ENCODE measurements around the gene B4GALT5.
"Not testable (repeated sequence)": the region's sequence is repeated elsewhere in the genome, so short reads cannot be mapped to it uniquely, and the experiment has no call there.

B4GALT5 gene, protein sequence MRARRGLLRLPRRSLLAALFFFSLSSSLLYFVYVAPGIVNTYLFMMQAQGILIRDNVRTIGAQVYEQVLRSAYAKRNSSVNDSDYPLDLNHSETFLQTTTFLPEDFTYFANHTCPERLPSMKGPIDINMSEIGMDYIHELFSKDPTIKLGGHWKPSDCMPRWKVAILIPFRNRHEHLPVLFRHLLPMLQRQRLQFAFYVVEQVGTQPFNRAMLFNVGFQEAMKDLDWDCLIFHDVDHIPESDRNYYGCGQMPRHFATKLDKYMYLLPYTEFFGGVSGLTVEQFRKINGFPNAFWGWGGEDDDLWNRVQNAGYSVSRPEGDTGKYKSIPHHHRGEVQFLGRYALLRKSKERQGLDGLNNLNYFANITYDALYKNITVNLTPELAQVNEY

DNA sequence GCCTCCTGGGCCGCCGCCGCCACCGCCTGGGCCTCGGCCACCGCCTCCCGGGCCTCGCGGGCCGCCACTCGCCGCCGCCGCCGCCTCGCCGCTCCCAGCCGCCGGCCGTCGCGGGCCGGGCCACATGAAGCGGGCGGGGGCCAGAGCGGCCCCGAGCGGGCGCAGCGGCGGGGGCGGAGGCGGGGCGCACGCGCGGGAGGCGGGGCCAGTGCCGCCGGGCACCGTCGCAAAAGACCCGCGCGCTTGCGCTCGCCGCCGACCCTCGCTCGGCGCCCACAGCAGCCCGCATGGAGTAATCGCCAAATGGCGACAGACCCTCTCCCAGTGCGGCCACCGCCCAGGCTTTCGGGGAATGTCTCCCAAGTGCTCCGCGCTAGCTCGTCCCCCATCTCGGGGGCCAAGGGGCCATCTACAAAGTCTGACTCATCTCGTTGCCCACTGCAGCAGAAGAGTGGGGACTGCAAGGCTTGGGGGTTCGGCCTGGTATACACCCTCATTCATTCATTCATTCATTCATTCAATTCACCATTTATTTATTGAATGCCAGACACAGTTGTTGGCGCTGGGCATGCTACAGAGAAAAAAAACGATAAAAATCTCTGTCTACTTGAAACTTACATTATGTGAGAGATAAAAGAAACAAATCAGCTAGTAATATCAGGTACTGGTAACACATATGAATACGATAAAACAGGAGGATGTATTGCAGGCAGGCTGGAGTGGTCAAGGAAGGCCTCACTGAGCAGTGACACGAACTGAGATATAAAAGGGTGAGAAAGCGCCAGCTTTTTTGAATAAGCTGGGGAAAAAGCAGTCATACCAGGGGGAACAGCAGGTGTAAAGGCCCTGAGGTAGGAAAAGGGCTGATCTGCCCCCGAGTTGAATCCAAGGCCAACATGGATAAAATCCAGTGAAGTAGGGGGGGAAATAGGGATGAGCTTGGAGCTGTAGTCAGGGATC, at the start of gene B4GALT5:
Gene B4GALT5, minus strand, starts transcription at position 126 of the 960 bp plus-strand sequence. CDS start 188 bp downstream, outside the sequence.
- DNase-seq: peak; percentile 56

DNA sequence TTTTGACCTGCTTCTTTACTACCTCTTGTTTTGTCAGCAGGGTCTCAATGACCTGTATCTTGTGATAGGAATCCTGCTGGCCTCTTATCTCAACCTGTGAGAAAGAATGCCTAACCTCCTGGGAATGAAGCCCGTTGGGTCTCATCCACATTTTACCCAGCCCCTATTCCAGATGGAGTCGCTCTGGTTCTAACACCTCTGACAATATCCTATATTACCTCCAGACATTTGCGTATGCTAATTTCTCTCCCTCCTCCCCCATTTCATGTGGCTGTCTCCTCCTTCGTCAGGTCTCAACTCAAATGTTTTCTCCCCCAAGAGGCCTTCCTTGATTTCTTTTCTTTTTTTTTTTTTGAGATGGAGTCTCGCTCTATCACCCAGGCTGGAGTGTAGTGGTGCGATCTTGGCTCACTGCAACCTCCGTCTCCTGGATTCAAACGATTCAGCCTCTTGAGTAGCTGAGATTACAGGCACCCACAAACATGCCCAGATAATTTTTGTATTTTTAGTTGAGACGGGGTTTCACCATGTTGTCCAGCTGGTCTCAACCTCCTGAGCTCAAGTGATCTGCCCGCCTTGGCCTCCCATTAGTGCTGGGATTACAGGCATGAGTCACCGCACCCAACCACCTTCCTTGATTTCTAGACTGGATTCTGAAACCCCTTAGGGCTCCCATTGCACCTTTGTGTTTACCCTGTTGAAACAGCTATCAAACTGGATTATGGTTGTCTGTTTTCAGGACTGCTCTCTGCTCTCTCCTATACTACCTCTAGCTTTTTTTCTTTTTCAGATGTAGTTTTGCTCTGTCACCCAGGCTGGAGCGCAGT, 49.5 kb upstream of the B4GALT5 start:
- no peak for DNase-seq

DNA sequence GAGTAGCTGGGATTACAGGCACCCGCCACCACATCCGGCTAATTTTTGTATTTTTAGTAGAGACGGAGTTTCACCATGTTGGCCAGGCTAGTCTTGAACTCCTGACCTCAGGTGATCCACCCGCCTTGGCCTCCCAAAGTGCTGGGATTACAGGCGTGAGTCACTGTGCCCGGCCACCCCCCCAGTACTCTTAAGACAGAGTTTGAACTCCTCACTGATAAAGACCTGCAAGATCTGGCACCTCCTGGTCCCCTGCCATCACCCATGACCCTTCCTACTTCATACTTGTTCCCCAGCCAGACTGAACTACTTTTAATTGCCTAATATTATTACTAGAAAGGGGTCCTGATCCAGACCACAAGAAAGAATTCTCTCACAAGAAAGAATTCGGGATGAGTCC, 48.2 kb upstream of the B4GALT5 start:
- DNase-seq: not testable (repeated sequence)

DNA sequence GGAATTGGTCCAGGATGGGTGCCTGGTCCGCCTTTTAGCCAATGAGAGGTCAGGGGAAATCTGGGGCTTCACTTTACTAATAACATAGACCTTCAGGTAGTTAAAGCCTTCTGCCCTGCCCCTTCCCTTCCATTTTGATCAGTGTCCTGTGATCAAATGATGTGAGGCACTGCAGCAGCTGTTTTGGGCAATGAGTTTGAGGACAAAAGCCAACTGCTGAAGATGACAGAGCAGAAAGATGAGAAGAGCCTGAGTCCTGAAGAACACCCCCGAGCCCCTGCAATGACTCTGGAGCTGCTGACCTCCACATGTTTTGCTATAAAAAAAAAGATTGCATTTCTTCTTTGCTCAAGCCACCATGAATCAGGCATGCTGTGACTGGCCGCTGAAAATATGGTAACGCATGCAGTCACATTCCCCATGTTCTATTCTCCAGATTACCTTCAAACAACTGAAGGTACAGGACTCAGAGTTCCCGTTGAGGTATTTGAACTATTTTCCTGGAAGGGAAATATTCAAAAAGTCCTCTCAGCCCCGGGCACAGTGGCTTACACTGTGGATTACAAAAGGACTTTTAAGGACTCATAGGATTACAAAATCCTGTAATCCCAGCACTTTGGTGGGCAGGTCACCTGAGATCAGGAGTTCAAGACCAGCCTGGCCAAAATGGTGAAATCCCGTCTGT, 45.7 kb upstream of the B4GALT5 start:
- DNase-seq: no peak

DNA sequence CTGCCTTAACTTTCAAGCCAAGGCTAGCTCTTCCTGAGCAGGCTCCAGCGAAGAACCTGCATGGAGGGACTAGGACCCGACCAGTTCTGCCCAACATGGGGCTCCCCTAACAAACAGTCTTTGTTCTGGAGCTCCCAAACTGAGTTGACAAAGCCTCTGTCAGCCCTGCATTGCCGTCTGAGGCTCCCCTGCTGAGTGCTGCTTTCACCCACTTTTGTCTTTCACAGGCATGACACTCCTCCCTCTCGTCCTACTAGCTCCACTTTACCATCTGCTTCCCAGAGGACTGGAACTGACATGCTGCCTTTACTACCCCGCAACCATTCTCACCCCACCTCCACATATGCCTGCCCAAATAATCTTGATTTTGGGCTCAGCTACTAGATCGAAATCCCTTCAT, 45.1 kb upstream of the B4GALT5 start:
- DNase-seq: no peak

DNA sequence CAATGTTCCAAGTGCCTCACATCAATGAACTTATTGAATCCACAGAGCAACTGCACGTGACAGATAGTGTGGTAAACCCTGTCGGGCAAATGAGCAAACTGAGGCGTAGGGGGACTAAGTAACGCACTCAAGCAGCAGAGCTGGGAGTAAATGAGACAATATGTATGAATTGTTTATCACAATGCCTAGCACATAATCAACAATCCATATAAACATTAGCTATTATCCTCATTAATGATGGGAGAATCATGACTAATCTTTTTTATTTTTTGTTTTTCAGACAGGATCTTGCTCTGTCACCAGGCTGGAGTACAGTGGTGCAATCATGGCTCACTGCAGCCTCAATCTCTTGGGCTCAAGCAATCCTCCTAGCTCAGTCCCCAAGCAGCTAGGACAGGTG, 43.9 kb upstream of the B4GALT5 start:
- no peak for DNase-seq

DNA sequence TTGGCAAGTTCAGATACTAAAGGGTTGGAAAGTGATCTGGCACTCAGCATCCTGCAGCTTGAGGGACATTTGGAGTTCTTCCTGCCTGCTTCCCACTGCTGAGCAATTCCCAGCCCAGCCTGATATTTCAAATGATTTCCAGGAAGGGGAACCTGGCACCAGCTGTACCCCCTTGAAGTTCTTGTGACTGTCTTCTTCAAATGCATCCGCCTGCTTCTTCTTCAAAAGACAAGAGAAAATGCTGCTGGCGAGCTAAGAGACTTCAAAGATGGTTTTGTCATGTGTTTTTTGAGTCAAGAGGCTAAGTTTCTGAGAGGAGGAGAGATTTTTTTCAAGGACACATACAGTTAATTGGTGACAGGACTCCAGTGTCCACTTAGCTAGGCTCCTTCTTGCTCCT, 42.6 kb upstream of the B4GALT5 start:
- DNase-seq: no peak

DNA sequence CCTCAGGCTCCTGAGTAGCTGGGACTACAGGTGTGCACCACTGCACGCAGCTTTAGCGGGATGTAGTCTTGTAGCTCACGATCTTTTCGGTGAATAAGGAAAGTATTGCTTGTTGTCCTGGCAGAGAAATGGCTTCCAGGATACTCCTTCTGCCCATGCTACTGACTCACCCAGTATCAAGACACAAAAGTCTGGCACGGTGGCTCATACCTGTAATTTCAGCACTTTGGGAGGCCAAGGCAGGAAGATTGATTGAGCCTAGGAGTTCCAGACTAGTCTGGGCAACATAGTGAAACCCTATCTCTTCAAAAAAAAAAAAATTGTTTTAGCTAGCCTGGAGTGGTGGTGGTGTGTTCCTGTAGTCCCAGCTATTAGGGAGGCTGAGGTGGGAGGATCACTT, 40.9 kb upstream of the B4GALT5 start:
- DNase-seq: no peak

DNA sequence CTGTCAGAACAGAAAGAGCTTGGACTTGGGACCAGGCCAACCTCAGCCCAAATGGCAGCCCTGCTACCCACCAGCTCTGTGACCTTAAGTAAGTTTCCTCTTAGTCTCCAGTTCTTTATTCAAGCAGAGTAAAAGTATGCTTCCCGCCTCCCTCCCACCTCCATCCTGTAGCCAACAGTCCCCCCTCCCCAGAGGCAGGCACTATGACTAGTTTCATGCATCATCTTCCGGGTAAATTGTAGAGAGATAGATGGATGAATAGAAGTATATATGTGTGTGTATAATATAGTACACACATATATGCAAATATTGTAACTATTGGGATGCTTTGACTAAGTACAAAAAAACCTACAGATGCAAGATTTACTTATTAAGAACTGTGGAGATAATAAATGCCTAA, 39.5 kb upstream of the B4GALT5 start:
- DNase-seq: no peak

DNA sequence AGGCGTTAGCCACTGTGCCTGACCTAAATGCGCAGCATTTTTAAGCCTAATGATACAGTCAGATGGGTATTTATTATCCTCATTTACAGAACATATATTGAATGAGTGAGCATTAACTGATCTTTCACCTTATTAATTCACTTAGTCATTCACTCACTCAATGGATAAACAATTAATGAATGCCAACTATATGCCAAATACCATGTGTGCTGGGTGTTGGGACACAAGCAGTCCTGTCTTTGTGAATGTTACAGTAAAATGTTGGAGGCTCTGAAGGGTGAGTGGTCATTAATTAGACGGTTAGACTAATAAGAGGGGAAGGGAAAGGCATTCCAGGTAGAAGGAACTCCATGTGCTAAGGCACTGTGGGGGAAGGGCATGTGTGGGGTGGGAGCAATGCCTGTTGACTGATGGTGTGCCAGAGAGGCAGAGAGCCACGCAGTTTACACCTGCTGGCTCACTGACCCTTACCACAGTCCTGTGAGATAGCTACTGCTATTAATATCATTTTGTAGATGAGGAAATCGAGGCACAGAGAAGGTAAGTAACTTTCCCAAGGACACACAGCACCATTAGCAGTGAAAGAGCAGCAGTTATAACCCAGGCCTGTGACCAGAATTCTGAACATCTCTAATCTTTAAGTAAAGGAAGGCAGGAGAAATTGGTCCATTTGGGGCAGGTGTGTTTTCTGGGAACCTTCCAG, 38.7 kb upstream of the B4GALT5 start:
- DNase-seq: no peak

DNA sequence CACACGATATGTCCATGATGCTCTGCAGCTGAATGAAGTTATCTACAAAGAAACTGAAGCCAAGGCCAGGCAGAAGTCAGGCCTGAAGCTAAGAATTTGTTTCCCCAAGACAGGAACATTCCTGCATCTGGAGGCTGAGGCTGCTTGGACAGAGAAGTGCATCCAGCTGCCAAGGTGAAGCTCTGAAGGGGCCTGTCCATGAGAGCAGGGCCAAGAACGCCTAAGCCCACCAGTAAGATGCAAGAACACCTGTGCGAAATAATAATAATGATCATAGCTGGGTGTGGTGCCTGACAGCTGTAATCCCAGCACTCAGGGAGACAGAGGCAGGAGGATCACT, 37.7 kb upstream of the B4GALT5 start:
- DNase-seq: no peak

DNA sequence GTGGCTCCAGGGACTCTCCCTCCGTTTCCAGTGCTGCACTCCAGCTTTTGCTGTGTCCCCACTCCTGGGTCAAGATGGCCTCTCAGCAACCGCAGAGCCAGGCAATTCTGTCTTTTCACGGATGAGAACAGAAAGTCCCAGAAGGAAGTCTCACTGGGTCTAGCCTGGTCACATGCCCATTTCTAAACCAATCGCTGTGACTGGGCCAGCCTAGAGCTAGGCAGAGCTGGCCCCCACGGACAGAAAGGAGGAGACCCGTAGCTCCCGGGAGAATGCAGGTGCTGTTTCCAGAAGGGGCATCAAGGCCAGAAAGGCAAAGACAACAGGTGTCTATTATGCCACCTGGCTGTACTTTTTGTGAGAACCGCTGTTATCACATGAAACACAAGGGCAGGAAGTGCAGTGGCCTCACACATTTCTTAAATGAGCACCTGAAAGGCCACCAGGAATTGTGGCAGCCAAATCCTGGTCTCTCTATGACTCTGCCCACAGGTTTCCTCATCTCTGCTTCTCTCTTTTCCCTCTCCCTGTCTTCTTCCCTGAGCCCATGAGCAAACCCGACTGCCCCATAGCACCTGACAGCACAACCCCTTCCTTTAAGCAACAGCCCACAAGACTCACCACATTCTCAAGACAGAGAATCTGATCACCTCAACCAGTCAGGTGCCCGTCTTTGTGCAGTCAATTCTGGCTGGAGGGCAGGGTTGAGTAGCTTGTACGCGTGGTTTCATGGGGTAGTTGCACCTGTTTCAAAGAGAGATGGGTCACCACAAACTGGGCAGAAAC, 37.1 kb upstream of the B4GALT5 start:
- no peak for DNase-seq

DNA sequence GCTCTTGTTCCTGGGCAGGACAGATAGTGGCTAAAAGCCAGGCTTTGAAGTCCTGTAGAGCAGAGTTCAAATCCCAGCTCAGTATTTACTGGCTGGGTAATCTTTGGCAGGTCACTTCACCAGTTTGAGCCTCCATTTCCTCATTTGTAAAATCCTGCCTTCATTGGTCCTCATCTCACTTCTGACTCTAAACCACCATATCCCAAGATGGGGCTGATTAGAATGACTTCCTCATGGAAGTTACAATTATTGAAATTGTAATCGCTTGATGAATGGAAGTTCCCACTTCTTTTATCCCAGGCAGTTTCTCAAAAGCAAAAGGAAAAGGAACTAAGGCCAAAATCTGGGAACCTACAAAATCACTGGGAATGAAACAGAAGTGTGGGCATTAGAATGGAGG, 35.9 kb upstream of the B4GALT5 start:
- no peak for DNase-seq

DNA sequence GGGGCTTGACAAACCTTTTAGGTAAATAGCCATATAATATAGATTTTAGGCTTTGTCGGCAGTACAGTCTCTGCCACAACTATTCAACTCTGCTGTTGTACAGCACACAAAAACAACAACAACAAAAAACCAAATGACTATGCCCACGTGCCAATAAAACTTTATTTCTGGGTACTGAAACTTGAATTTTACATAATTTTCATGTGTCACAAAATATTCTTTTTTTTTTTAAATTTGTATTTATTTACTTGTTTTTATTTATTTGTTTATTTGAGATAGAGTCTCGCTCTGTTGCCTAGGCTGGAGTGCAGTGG, 34.8 kb upstream of the B4GALT5 start:
- DNase-seq: no peak

DNA sequence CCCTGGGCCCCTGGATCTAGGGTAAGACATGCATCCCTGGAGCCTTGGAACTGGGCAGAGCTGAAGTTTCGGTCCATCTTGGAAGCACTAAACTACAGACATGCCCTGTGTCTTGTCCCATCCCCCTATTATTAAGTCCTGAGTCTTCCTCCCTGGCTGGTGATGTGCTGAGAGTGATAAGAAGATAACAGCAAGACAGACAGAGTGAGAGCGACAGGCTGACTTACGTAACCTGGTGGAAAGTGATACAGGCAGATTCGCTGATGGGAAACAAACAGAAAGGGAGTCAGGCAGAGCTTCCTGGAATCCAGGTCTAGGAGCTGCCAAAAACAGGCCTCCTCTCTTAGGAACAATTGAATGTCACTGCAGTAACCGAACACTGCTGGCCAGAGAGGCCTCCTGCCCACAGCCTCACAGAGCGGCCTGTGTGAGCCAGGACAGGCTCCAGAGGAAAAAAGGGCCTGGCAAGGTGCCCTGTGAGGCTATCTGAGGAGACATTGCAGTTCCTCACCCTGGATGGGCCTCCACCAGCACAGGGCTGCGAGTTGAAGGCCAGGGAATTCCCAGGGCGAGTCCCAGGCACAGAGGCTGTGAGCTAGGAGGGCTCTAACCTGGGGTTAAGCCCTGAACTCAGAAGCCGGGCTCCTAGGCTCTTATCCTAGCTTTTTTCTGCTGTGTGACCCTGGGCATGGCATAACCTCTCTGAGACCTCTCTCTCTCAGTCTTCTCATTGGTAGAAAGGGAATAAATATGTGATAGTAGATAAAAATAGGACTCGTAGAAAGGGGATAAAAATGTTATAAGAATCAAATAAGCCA, 34.2 kb upstream of the B4GALT5 start:
- no peak for DNase-seq

DNA sequence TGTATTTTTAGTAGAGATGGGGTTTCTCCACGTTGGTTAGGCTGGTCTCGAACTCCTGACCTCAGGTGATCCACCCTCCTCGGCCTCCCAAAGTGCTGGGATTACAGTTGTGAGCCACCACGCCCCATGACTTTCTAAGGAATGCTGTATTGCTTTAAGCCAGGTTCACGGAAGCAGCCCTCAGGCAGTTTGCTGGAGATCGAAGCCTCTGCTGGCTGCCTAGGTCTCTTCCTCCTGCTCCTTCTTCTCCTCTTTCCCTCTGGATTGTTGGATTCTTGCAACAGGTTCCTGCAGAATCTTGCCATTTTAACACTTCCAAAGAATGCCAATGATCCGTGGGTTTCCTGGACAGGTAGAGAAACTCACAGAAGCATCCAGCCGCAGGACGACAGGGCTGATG, 29.3 kb upstream of the B4GALT5 start:
- no peak for DNase-seq

DNA sequence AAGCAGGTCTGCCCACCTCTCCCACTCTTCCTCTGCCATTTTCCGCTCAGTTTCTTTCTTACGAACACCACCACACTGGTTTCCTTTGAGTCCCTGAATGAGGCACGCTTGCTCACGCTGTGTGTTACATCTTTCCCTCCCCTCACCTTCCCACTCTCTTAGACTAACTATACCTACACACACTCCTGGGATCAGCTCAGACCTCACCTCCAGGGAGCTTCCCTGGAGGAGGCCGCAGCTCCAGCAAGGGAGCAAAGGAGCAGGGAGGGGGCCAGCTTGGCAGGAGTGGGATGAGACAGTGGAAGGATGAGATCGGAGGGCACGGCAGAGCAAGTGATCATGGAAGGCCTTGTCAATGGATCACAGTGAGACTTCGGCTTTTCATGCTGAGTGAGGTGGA, 28.3 kb upstream of the B4GALT5 start:
- DNase-seq: no peak

DNA sequence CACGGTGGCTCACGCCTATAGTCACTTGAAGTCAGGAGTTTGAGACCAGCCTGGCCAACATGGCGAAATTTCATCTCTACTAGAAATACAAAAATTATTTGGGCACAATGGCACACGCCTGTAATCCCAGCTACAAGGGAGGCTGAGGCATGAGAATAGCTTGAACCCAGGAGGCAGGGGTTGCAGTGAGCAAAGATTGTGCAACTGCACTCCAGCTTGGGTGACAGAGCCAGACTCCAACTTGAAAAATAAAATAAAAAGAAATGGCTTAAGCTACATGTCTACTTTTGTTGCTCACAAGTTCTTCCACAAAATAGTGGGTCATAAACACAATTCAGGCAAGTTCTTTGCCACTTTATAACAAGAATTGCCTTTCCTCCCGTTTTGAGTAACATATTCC, 27.1 kb upstream of the B4GALT5 start:
- DNase-seq: no peak

DNA sequence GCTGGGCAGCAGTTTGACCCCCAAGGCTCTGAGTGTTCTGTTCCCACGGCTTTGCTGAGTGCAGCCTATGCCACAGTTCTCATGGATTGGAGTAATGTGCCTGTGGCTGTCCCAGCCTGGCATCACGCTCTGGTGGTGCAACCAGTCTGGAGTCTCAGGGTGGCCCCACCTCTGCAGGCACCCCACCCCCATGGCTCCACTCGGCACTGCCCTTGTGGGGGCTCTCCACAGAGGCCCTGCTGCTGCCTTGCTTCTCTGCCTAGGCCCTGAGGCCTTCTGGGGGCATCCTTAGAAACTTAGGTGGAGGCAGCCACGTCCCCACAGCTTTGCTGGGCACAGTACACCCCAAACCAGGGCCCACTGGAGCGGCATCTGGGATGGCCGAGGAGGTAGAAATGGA, 25.4 kb upstream of the B4GALT5 start:
- no peak for DNase-seq

DNA sequence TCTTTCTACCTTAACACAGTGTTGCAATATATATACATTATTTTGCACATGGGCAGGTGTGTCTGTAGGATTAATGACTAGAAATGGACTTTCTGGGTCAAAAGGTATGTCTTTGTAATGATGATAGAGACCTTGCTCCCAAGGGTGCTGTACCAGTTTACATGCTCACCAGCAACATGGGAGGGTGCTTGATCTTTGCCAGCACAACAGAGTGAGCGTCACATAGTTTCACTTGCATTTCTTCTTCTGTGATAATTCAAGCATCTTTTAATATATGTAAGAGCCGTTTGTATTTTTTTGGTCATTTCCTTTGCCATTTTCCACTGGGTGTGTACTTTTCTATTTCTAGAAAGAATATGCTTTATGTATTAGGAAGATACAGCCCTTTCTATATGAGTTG, 23.6 kb upstream of the B4GALT5 start:
- DNase-seq: no peak

Measured in stimulated activated naive CD4-positive, alpha-beta T cell treated with Interleukin-2 at 50 U/mL for 16 hours (primary cell).